HepG2 (cell line): Measurements from ENCODE around the gene NRP1. TPM values are rescaled to one million over a fixed set of nuclear protein-coding genes. Genes with fewer than 3 reads are reported as not detected.
A peak's percentile ranks its signal among the peaks of the same experiment; 100 is the strongest.

ENCODE experiments used
- AFF4 ChIP-seq: sonication (generic); formaldehyde crosslinking; IDR thresholded peaks from 2 replicates; pipeline ENCODE4 v1.4.0; 2020; ENCODE audit warnings: missing genetic modification reagents
- CBX5 ChIP-seq: sonication (generic); formaldehyde crosslinking; IDR thresholded peaks from 2 replicates; pipeline ENCODE4 v1.4.0; 2020; ENCODE audit warnings: missing genetic modification reagents, borderline replicate concordance
- DMTF1 ChIP-seq: sonication (generic); formaldehyde crosslinking; IDR thresholded peaks from 2 replicates; pipeline ENCODE4 v1.4.0; 2020; ENCODE audit warnings: mild to moderate bottlenecking, missing genetic modification reagents
- FOXA1 ChIP-seq, 2 experiments: fragments of 450-650 bp in 1 of 2; sonication (generic) in 1 of 2; formaldehyde crosslinking in 1 of 2; IDR thresholded peaks; 2 replicates each; pipeline versions ENCODE4 v1.4.0 to v1.6.1; 2016 to 2020; ENCODE audit warnings: missing genetic modification reagents in 1 of 2
- MTA1 ChIP-seq: sonication (generic); formaldehyde crosslinking; IDR thresholded peaks from 2 replicates; pipeline ENCODE4 v1.4.0; 2020; ENCODE audit warnings: missing genetic modification reagents, mild to moderate bottlenecking, borderline replicate concordance
- MXD4 ChIP-seq: IDR thresholded peaks from 2 replicates; pipeline ENCODE4 v1.6.1; 2016; ENCODE audit warnings: mild to moderate bottlenecking, missing biosample characterization, missing genetic modification reagents
- POGZ ChIP-seq: sonication (generic); formaldehyde crosslinking; IDR thresholded peaks from 2 replicates; pipeline ENCODE4 v1.4.0; 2020; ENCODE audit warnings: mild to moderate bottlenecking, missing genetic modification reagents
- SP5 ChIP-seq: IDR thresholded peaks from 2 replicates; pipeline ENCODE4 v1.6.1; 2016; ENCODE audit warnings: low read depth, borderline replicate concordance
- TBX3 ChIP-seq: fragments of 450-650 bp; IDR thresholded peaks from 2 replicates; pipeline ENCODE4 v1.6.1; 2017; ENCODE audit warnings: antibody characterized with exemption, mild to moderate bottlenecking, inconsistent platforms, borderline replicate concordance
- TEAD3 ChIP-seq: optimal IDR thresholded peaks from 2 replicates; pipeline ENCODE3; 2016; ENCODE audit warnings: borderline replicate concordance
- TFAP4 ChIP-seq: sonication (generic); IDR thresholded peaks from 2 replicates; pipeline ENCODE4 v1.6.1; 2016; ENCODE audit warnings: low read depth, borderline replicate concordance
- THAP11 ChIP-seq: IDR thresholded peaks from 2 replicates; pipeline ENCODE4 v1.6.1; 2016; ENCODE audit warnings: missing biosample characterization, missing genetic modification reagents
- THRA ChIP-seq: sonication (generic); formaldehyde crosslinking; IDR thresholded peaks from 2 replicates; pipeline ENCODE4 v1.4.0; 2020; ENCODE audit warnings: missing genetic modification reagents, borderline replicate concordance
- ZNF503 ChIP-seq: sonication (generic); formaldehyde crosslinking; IDR thresholded peaks from 2 replicates; pipeline ENCODE4 v1.4.0; 2020; ENCODE audit warnings: missing genetic modification reagents
- ZNF614 ChIP-seq: IDR thresholded peaks from 2 replicates; pipeline ENCODE4 v1.6.1; 2018; ENCODE audit warnings: missing biosample characterization, missing genetic modification reagents, inconsistent platforms, borderline replicate concordance
- polyA plus RNA-seq, 8 experiments: library from polyadenylated mRNA; depleted of rRNA in 3 of 8; stranded (reverse) in 7 of 8; unstranded in 1 of 8; fragments of >200 nt; fragmentation: Illumina TruSeq in 4 of 8; extraction: Trizol in 4 of 8; gene quantifications; 2 replicates each; pipeline versions ENCODE4 v1.2.1 to v1.2.3, GENCODE V29; 2011 to 2016; ENCODE audit warnings: low read depth in 4 of 8, missing spikeins in 1 of 8, mixed read lengths in 1 of 8; ENCODE audit not compliant: insufficient read depth in 1 of 8
- total RNA-seq, 5 experiments: library from RNA; depleted of rRNA; stranded (reverse); fragments of >200 nt; fragmentation: Illumina TruSeq; extraction: Trizol; gene quantifications; 2 replicates each; pipeline ENCODE4 v1.2.3, GENCODE V29; 2016; ENCODE audit warnings: low read depth in 1 of 5
- TF ChIP-seq, protein P1 (sequence below): IDR thresholded peaks from 2 replicates; pipeline ENCODE4 v1.6.1; 2016; ENCODE audit warnings: mild to moderate bottlenecking

Gene NRP1
- total and polyA plus RNA-seq, 2 of the 13 experiments (the other 11 are each of a cell fraction or from before 2014, with no cell fraction given) = 5.3 to 5.8 TPM

- TF ChIP-seq AFF4 (no peak), POGZ (CRISPR knock-in tag) (peak; percentile 69), ZNF614 (CRISPR knock-in tag) (peak; percentile 99), ZNF503 (peak; percentile 99), MTA1 (CRISPR knock-in tag) (no peak), THAP11 (CRISPR knock-in tag) (peak; percentile 85), DMTF1 (no peak), TBX3 (peak; percentile 99), SP5 (CRISPR knock-in tag) (peak; percentile 89), MXD4 (peak; percentile 84; the same call in 1 of the 2 replicates), CBX5 (no peak), TFAP4 (peak; percentile 55; the same call in 1 of the 2 replicates), FOXA1 (IDR thresholded peaks at IDR 0.05) (peak; percentile 98), FOXA1 (CRISPR knock-in tag; IDR thresholded peaks at IDR 0.05) (peak; percentile 99), TEAD3 (CRISPR knock-in tag) (peak; percentile 93), THRA (peak; percentile 84)
- TF ChIP-seq, protein P1, sequence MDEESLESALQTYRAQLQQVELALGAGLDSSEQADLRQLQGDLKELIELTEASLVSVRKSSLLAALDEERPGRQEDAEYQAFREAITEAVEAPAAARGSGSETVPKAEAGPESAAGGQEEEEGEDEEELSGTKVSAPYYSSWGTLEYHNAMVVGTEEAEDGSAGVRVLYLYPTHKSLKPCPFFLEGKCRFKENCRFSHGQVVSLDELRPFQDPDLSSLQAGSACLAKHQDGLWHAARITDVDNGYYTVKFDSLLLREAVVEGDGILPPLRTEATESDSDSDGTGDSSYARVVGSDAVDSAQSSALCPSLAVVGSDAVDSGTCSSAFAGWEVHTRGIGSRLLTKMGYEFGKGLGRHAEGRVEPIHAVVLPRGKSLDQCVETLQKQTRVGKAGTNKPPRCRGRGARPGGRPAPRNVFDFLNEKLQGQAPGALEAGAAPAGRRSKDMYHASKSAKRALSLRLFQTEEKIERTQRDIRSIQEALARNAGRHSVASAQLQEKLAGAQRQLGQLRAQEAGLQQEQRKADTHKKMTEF (CRISPR knock-in tag) = peak; percentile 99
Measured at GRCh38 chr10:33155720-33156638, 178.5 kb downstream of the NRP1 start (continued).
